ENCODE results near the gene KLHL11. TPM values are rescaled to one million over a fixed set of nuclear protein-coding genes. Genes with fewer than 3 reads are reported as not detected.

KLHL11 gene
- total and polyA plus RNA-seq, 2 experiments from 2014 or later, result 12.5 to 28.5 TPM

- H3F3A ChIP-seq (ENCODE audit: insufficient read depth), result peaks cover 66% of the 10 kb centered on the region
- H4K20me1 ChIP-seq (ENCODE audit: insufficient read depth), result no peaks in the 10 kb centered on the region
- WGBS, 2 experiments (ENCODE audit: low coverage in 1 of 2, low lambda C conversion rate in 2 of 2, missing lambda C conversion rate in 2 of 2), result 95 to 100% methylated on average over 8 to 10 of the region's 10 CpGs
- H3K27me3 ChIP-seq (replicated peaks; ENCODE audit: insufficient read depth), result no peaks in the 10 kb centered on the region
- no peaks in the 10 kb centered on the region for H3K4me1 ChIP-seq (ENCODE audit: insufficient read depth)
- no peak overlapping the region for H2AFZ ChIP-seq
- H3K4me2 ChIP-seq (ENCODE audit: unreplicated experiment), result no peak overlapping the region
- H3K9me2 ChIP-seq (ENCODE audit: insufficient read depth), result no peaks in the 10 kb centered on the region
- peaks cover 71% of the 10 kb centered on the region for H3K36me3 ChIP-seq (ENCODE audit: low read depth)
- H3K4me3 ChIP-seq, result no peak overlapping the region
- TF ChIP-seq EZH2 (IDR thresholded peaks at IDR 0.05; ENCODE audit: insufficient read depth, poor library complexity, severe bottlenecking), result no peak
- TF ChIP-seq EZH2phosphoT487 (IDR thresholded peaks at IDR 0.05; ENCODE audit: insufficient read depth, low read depth), result no peak
- no peaks in the 10 kb centered on the region for H3K9me3 ChIP-seq (ENCODE audit: low read depth)
- DNase-seq, result no peak
- in situ Hi-C loops (cut with MboI), result no loop called here
- H3K9ac ChIP-seq, result no peak overlapping the region
- H3K79me2 ChIP-seq (ENCODE audit: insufficient read depth), result no peaks in the 10 kb centered on the region
- H3K27ac ChIP-seq, result no peak overlapping the region
Observed at GRCh38 chr17:41871789-41872188, 6.6 kb upstream of the KLHL11 start.

- H3F3A ChIP-seq (ENCODE audit: insufficient read depth), result peaks cover 72% of the 10 kb centered on the region
- no peaks in the 10 kb centered on the region for H4K20me1 ChIP-seq (ENCODE audit: insufficient read depth)
- no peak overlapping the region for H3K27ac ChIP-seq
- H3K9ac ChIP-seq, result no peak overlapping the region
- no peak overlapping the region for H3K4me2 ChIP-seq (ENCODE audit: unreplicated experiment)
- peak; percentile 25 for DNase-seq
- H3K79me2 ChIP-seq (ENCODE audit: insufficient read depth), result no peaks in the 10 kb centered on the region
- TF ChIP-seq EZH2phosphoT487 (IDR thresholded peaks at IDR 0.05; ENCODE audit: insufficient read depth, low read depth) (no peak), EZH2 (IDR thresholded peaks at IDR 0.05; ENCODE audit: insufficient read depth, poor library complexity, severe bottlenecking) (no peak)
- 85 to 90% methylated on average over 7 of the region's 7 CpGs for WGBS, 2 experiments (ENCODE audit: low coverage in 1 of 2, low lambda C conversion rate in 2 of 2, missing lambda C conversion rate in 2 of 2)
- H2AFZ ChIP-seq, result no peak overlapping the region
- in situ Hi-C loops (cut with MboI), result no loop called here
- peaks cover 71% of the 10 kb centered on the region for H3K36me3 ChIP-seq (ENCODE audit: low read depth)
- no peaks in the 10 kb centered on the region for H3K27me3 ChIP-seq (replicated peaks; ENCODE audit: insufficient read depth)
- no peaks in the 10 kb centered on the region for H3K9me3 ChIP-seq (ENCODE audit: low read depth)
- H3K9me2 ChIP-seq (ENCODE audit: insufficient read depth), result no peaks in the 10 kb centered on the region
- no peaks in the 10 kb centered on the region for H3K4me1 ChIP-seq (ENCODE audit: insufficient read depth)
- H3K4me3 ChIP-seq, result no peak overlapping the region
Observed at GRCh38 chr17:41870627-41871026, 5.4 kb upstream of the KLHL11 start.

- 95 to 98% methylated on average over 2 of the region's 2 CpGs for WGBS, 2 experiments (ENCODE audit: low coverage in 1 of 2, low lambda C conversion rate in 2 of 2, missing lambda C conversion rate in 2 of 2)
- Histone ChIP-seq H3K36me3 (ENCODE audit: low read depth) (peaks cover 71% of the 10 kb centered on the region), H3K27ac (no peak overlapping the region), H3K79me2 (ENCODE audit: insufficient read depth) (no peaks in the 10 kb centered on the region), H3K4me2 (ENCODE audit: unreplicated experiment) (no peak overlapping the region), H3K4me3 (no peak overlapping the region), H3K9me2 (ENCODE audit: insufficient read depth) (no peaks in the 10 kb centered on the region), H3K9ac (no peak overlapping the region), H3K4me1 (ENCODE audit: insufficient read depth) (no peaks in the 10 kb centered on the region), H4K20me1 (ENCODE audit: insufficient read depth) (no peaks in the 10 kb centered on the region), H2AFZ (no peak overlapping the region), H3F3A (ENCODE audit: insufficient read depth) (peaks cover 72% of the 10 kb centered on the region), H3K27me3 (replicated peaks; ENCODE audit: insufficient read depth) (no peaks in the 10 kb centered on the region), H3K9me3 (ENCODE audit: low read depth) (no peaks in the 10 kb centered on the region)
- DNase-seq, result no peak
- no peak for TF ChIP-seq EZH2phosphoT487 (IDR thresholded peaks at IDR 0.05; ENCODE audit: insufficient read depth, low read depth)
- TF ChIP-seq EZH2 (IDR thresholded peaks at IDR 0.05; ENCODE audit: insufficient read depth, poor library complexity, severe bottlenecking), result no peak
- in situ Hi-C loops (cut with MboI), result no loop called here
Observed at GRCh38 chr17:41870097-41870496, 4.9 kb upstream of the KLHL11 start.

GRCh38 chr17:41869426-41869825, 4.2 kb upstream of the KLHL11 start:
- H3K9me2 ChIP-seq (ENCODE audit: insufficient read depth), result no peaks in the 10 kb centered on the region
- no peaks in the 10 kb centered on the region for H3K27me3 ChIP-seq (replicated peaks; ENCODE audit: insufficient read depth)
- no peak overlapping the region for H3K4me3 ChIP-seq
- no peaks in the 10 kb centered on the region for H3K4me1 ChIP-seq (ENCODE audit: insufficient read depth)
- no peaks in the 10 kb centered on the region for H3K9me3 ChIP-seq (ENCODE audit: low read depth)
- H3K4me2 ChIP-seq (ENCODE audit: unreplicated experiment), result no peak overlapping the region
- H3F3A ChIP-seq (ENCODE audit: insufficient read depth), result peaks cover 68% of the 10 kb centered on the region
- WGBS, 2 experiments (ENCODE audit: low coverage in 1 of 2, low lambda C conversion rate in 2 of 2, missing lambda C conversion rate in 2 of 2), result 54 to 55% methylated on average over 9 of the region's 9 CpGs
- H3K79me2 ChIP-seq (ENCODE audit: insufficient read depth), result peaks cover 5% of the 10 kb centered on the region
- TF ChIP-seq EZH2 (IDR thresholded peaks at IDR 0.05; ENCODE audit: insufficient read depth, poor library complexity, severe bottlenecking), result no peak
- TF ChIP-seq EZH2phosphoT487 (IDR thresholded peaks at IDR 0.05; ENCODE audit: insufficient read depth, low read depth), result no peak
- DNase-seq, result no peak
- H4K20me1 ChIP-seq (ENCODE audit: insufficient read depth), result no peaks in the 10 kb centered on the region
- H3K9ac ChIP-seq, result no peak overlapping the region
- peaks cover 65% of the 10 kb centered on the region for H3K36me3 ChIP-seq (ENCODE audit: low read depth)
- no peak overlapping the region for H3K27ac ChIP-seq
- H2AFZ ChIP-seq, result no peak overlapping the region
- in situ Hi-C loops (cut with MboI), result no loop called here

- no peak overlapping the region for H2AFZ ChIP-seq
- no peak overlapping the region for H3K4me2 ChIP-seq (ENCODE audit: unreplicated experiment)
- H3K9me2 ChIP-seq (ENCODE audit: insufficient read depth), result no peaks in the 10 kb centered on the region
- H3K27ac ChIP-seq, result no peak overlapping the region
- H3K9ac ChIP-seq, result no peak overlapping the region
- peaks cover 60% of the 10 kb centered on the region for H3K36me3 ChIP-seq (ENCODE audit: low read depth)
- H4K20me1 ChIP-seq (ENCODE audit: insufficient read depth), result no peaks in the 10 kb centered on the region
- H3K9me3 ChIP-seq (ENCODE audit: low read depth), result no peaks in the 10 kb centered on the region
- no peak for TF ChIP-seq EZH2 (IDR thresholded peaks at IDR 0.05; ENCODE audit: insufficient read depth, poor library complexity, severe bottlenecking)
- TF ChIP-seq EZH2phosphoT487 (IDR thresholded peaks at IDR 0.05; ENCODE audit: insufficient read depth, low read depth), result no peak
- H3F3A ChIP-seq (ENCODE audit: insufficient read depth), result peaks cover 63% of the 10 kb centered on the region
- in situ Hi-C loops (cut with MboI), result no loop called here
- peaks cover 14% of the 10 kb centered on the region for H3K79me2 ChIP-seq (ENCODE audit: insufficient read depth)
- 65 to 74% methylated on average over 3 of the region's 3 CpGs for WGBS, 2 experiments (ENCODE audit: low coverage in 1 of 2, low lambda C conversion rate in 2 of 2, missing lambda C conversion rate in 2 of 2)
- DNase-seq, result no peak
- no peaks in the 10 kb centered on the region for H3K27me3 ChIP-seq (replicated peaks; ENCODE audit: insufficient read depth)
- H3K4me3 ChIP-seq, result no peak overlapping the region
- H3K4me1 ChIP-seq (ENCODE audit: insufficient read depth), result peaks cover 5% of the 10 kb centered on the region
Observed at GRCh38 chr17:41868568-41868967, 3.3 kb upstream of the KLHL11 start.
